Prostate gland (tissue), 2 donors: ENCODE results near the gene EGLN1. TPM values are rescaled to one million over a fixed set of nuclear protein-coding genes. Genes with fewer than 3 reads are reported as not detected.

Experiments
- DNase-seq: peaks from one replicate; pipeline ENCODE4 v3.0.0-alpha.2; 2019; ENCODE audit warnings: low spot score
- H3K27ac ChIP-seq, 2 donors: fragments of 200-600 bp; sonication (generic); 2 replicates each; pipeline ENCODE4 v1.5.1; 2017 to 2019
- H3K27me3 ChIP-seq: fragments of 200-600 bp; sonication (generic); replicated peaks from 2 replicates; pipeline ENCODE4 v1.5.1; 2019; ENCODE audit not compliant: insufficient read depth
- H3K36me3 ChIP-seq, 2 donors: fragments of 200-600 bp; sonication (generic); 1 replicate in 1 of 2; 2 replicates in 1 of 2; pipeline versions ENCODE4 v1.5.1 to v1.8.1; 2017 to 2019
- H3K4me1 ChIP-seq: fragments of 200-600 bp; sonication (generic); replicated peaks from 2 replicates; pipeline ENCODE4 v1.5.1; 2019
- H3K4me3 ChIP-seq, 2 donors: fragments of 200-600 bp; sonication (generic); 2 replicates each; pipeline ENCODE4 v1.5.1; 2017 to 2019
- H3K9me3 ChIP-seq: fragments of 200-600 bp; sonication (generic); 2 replicates; pipeline ENCODE4 v1.5.1; 2017
- CTCF ChIP-seq, 4 experiments: fragments of 200-600 bp in 2 of 4; fragments of 450-650 bp in 2 of 4; sonication (generic) in 2 of 4; IDR thresholded peaks; 1 replicate in 3 of 4; 2 replicates in 1 of 4; pipeline ENCODE4 v1.5.1; 2016 to 2019; ENCODE audit warnings: antibody characterized with exemption in 4 of 4, mild to moderate bottlenecking in 2 of 4, moderate library complexity in 2 of 4
- POLR2A ChIP-seq: fragments of 450-650 bp; IDR thresholded peaks from one replicate; pipeline ENCODE4 v1.6.1; 2016; ENCODE audit warnings: antibody characterized with exemption, mild to moderate bottlenecking
- POLR2AphosphoS5 ChIP-seq: sonication (generic); formaldehyde crosslinking; IDR thresholded peaks from one replicate; pipeline ENCODE4 v1.6.1; 2017; ENCODE audit warnings: antibody characterized with exemption
- WGBS: methylation state at CpG from one replicate; pipeline ENCODE4 v1.1.5; 2018; 5-methylcytosine and 5-hydroxymethylcytosine counted together
- intact Hi-C: fragments of 100-400 bp; cut with DNase I; formaldehyde crosslinking; loops from one replicate; pipeline ENCODE4 v1.14.2; 2022
- total RNA-seq, 2 donors: library from RNA; depleted of rRNA; stranded (reverse); fragments of >200 nt; gene quantifications; one replicate each; pipeline ENCODE4 v1.1.0, GENCODE V29; 2016

EGLN1 gene
- total RNA-seq, 2 donors from 2014 or later: 32.2 to 61.5 TPM

- no peaks in the 10 kb centered on the region for H3K36me3 ChIP-seq
- 91% methylated on average over 4 of the region's 4 CpGs for WGBS
- H3K9me3 ChIP-seq: no peaks in the 10 kb centered on the region
- no peak overlapping the region for H3K27ac ChIP-seq
- no peak for DNase-seq
- peaks cover 2% of the 10 kb centered on the region for H3K4me1 ChIP-seq
- no peak overlapping the region for H3K4me3 ChIP-seq
- TF ChIP-seq POLR2A (no peak), CTCF (IDR thresholded peaks at IDR 0.05) (no peak)
- no peaks in the 10 kb centered on the region for H3K27me3 ChIP-seq
- intact Hi-C loops: no loop called here
Observed at GRCh38 chr1:231397886-231398671, 24.0 kb downstream of the EGLN1 start.

- DNase-seq: no peak
- intact Hi-C loops: no loop called here
- no peaks in the 10 kb centered on the region for H3K36me3 ChIP-seq
- peaks cover 2% of the 10 kb centered on the region for H3K4me1 ChIP-seq
- no peaks in the 10 kb centered on the region for H3K9me3 ChIP-seq
- TF ChIP-seq POLR2AphosphoS5: no peak
- no peak for TF ChIP-seq POLR2A
- TF ChIP-seq CTCF (IDR thresholded peaks at IDR 0.05): no peak
- no peak overlapping the region for H3K27ac ChIP-seq
- WGBS: 80% methylated on average over 2 of the region's 2 CpGs
- H3K4me3 ChIP-seq: no peak overlapping the region
- no peaks in the 10 kb centered on the region for H3K27me3 ChIP-seq
Observed at GRCh38 chr1:231396643-231397042, 25.4 kb downstream of the EGLN1 start.

GRCh38 chr1:231395998-231396390, 26.1 kb downstream of the EGLN1 start:
- Histone ChIP-seq H3K27ac (no peak overlapping the region), H3K36me3 (no peaks in the 10 kb centered on the region), H3K27me3 (no peaks in the 10 kb centered on the region), H3K4me1 (peaks cover 2% of the 10 kb centered on the region), H3K4me3 (no peak overlapping the region), H3K9me3 (no peaks in the 10 kb centered on the region)
- TF ChIP-seq POLR2A (no peak), POLR2AphosphoS5 (no peak), CTCF (IDR thresholded peaks at IDR 0.05) (no peak)
- intact Hi-C loops: no loop called here
- DNase-seq: no peak
- WGBS: 96% methylated on average over 4 of the region's 4 CpGs

- TF ChIP-seq POLR2AphosphoS5 (no peak), CTCF (IDR thresholded peaks at IDR 0.05) (no peak), POLR2A (no peak)
- Histone ChIP-seq H3K4me1 (peaks cover 2% of the 10 kb centered on the region), H3K36me3 (no peaks in the 10 kb centered on the region), H3K9me3 (no peaks in the 10 kb centered on the region), H3K27me3 (no peaks in the 10 kb centered on the region), H3K27ac (no peak overlapping the region), H3K4me3 (no peak overlapping the region)
- intact Hi-C loops: no loop called here
- no peak for DNase-seq
- WGBS: 62% methylated on average over 10 of the region's 10 CpGs
Observed at GRCh38 chr1:231395076-231395997, 26.8 kb downstream of the EGLN1 start.
